ENCODE results near the gene IL15RA. TPM values are rescaled to one million over a fixed set of nuclear protein-coding genes. Genes with fewer than 3 reads are reported as not detected.

IL15RA gene
- total and polyA plus RNA-seq, 10 of the 15 experiments (the other 5 are each of a cell fraction or from before 2014, with no cell fraction given): 2.0 to 14.8 (median 12.1) TPM

- no peak for TF ChIP-seq BRCA1 (IDR thresholded peaks at IDR 0.05; ENCODE audit: low read depth, low read length)
- no peak for TF ChIP-seq NRF1 (conservative IDR thresholded peaks at IDR 0.05; ENCODE audit: low read depth, low read length)
Measured at GRCh38 chr10:5971886-5972285, 5.5 kb downstream of the IL15RA start (continued).

DNA sequence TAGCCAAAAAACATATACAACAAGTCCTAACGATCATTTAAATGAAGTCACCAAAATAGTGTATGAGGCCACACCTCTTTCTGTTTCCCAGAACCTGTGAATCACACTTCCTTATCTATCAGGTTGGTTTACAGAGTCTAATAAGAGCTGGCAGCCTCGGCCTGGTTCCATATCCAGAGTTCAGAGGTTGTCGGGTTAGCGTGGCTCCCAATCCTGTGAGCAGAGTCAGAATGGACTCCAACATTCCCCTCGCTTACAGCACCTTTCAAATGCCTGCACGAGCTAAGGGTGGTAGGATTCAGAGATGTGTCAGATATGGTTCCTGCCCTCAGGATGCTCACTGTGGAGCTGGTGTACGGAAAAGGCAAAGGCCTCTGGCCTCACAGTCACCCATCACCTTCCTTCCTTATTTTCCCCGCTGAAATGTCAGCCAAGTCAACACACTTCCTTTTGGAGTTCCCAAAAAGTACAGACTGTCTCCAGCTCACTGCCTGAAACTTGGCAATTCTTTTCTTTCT lies 6.0 kb downstream of the IL15RA start:
- Histone ChIP-seq H3K36me3 (ENCODE audit: control insufficient read depth in 2 of 2, insufficient read depth in 2 of 2, low read length in 1 of 2) (peaks cover 0 to 5% of the 10 kb centered on the region in 2 experiments; a peak in 2 of 4 replicates), H2AFZ (ENCODE audit: control insufficient read depth, low read depth, low read length) (peak overlapping the region; percentile 38)
- no peak for FAIRE-seq

More for the DNA sequence above, 6.0 kb downstream of the IL15RA start:
- BruUV-seq (replicated peaks): no TSS peak
- in situ Hi-C loops (cut with MboI): no loop called here
- Histone ChIP-seq H3K9me3 (replicated peaks; ENCODE audit: control insufficient read depth, insufficient read depth, low read length) (no peaks in the 10 kb centered on the region), H3K27ac (ENCODE audit: control insufficient read depth, insufficient read depth) (peak overlapping the region; percentile 74), H3K4me1 (ENCODE audit: control insufficient read depth, insufficient read depth, low read length) (peaks cover 23% of the 10 kb centered on the region), H3K4me3 (peak overlapping the region; percentile 50), H3K79me2 (ENCODE audit: control insufficient read depth, insufficient read depth, low read length) (peaks cover 62% of the 10 kb centered on the region), H4K20me1 (ENCODE audit: control insufficient read depth, insufficient read depth) (no peaks in the 10 kb centered on the region), H3K9ac (ENCODE audit: control insufficient read depth, insufficient read depth, low read length) (peak overlapping the region; percentile 44; the same call in 1 of the 2 replicates), H3K27me3 (replicated peaks in 1 of 2; ENCODE audit: control insufficient read depth in 2 of 2, insufficient read depth in 2 of 2, low read length in 1 of 2) (no peaks in the 10 kb centered on the region), H3K4me2 (ENCODE audit: control insufficient read depth, insufficient read depth) (peak overlapping the region; percentile 95)
- ATAC-seq (peak; percentile 27; the same call in 2 of the 3 replicates), DNase-seq (ENCODE audit: low read depth, low spot score) (no peak)
- ChIA-PET CTCF (interaction anchor here (1.5 to 2.9 kb wide), 2 partner anchors 42 to 115 kb away, joined by 6 to 7 read pairs; no protein-coding TSS in a partner anchor), RAD21 (ENCODE audit: unreplicated experiment) (interaction anchor here (0.7 to 1.3 kb wide), 5 partner anchors 43 to 80 kb away, joined by 3 to 7 read pairs (median 4); no protein-coding TSS in a partner anchor), POLR2A (interaction anchor here (0.5 to 2.0 kb wide), 8 partner anchors 54 to 607 kb away, joined by 3 to 8 read pairs (median 3); no protein-coding TSS in a partner anchor), SMC1A (ENCODE audit: uncharacterized antibody, unreplicated experiment) (interaction anchor here (0.7 to 1.6 kb wide), 10 partner anchors 11 to 154 kb away, joined by 3 to 6 read pairs (median 3); no protein-coding TSS in a partner anchor)
- 5% methylated on average over 8 of the region's 8 CpGs for WGBS (ENCODE audit: insufficient coverage, insufficient replicate concordance, low lambda C conversion rate, missing lambda C conversion rate)
- TF ChIP-seq IKZF1 (conservative IDR thresholded peaks at IDR 0.05) (peak; percentile 32; the same call in 1 of the 2 replicates), IKZF2 (IDR thresholded peaks at IDR 0.05) (0 out of 4 replicates have a peak, but pooled peaks have one; percentile 14 to 16), SPI1 (IDR thresholded peaks at IDR 0.05; ENCODE audit: borderline replicate concordance, insufficient read depth, low read depth, low read length) (peak; percentile 54), DPF2 (IDR thresholded peaks at IDR 0.05) (0 out of 2 replicates have a peak, but pooled peaks have one; percentile 21), FOS (IDR thresholded peaks at IDR 0.05; ENCODE audit: borderline replicate concordance, extremely low read depth, insufficient read length) (no peak), NR2C1 (IDR thresholded peaks at IDR 0.05) (0 out of 2 replicates have a peak, but pooled peaks have one; percentile 9), CHD4 (IDR thresholded peaks at IDR 0.05) (no peak), NR2F1 (conservative IDR thresholded peaks at IDR 0.05) (no peak)
- TF ChIP-seq, protein P1, sequence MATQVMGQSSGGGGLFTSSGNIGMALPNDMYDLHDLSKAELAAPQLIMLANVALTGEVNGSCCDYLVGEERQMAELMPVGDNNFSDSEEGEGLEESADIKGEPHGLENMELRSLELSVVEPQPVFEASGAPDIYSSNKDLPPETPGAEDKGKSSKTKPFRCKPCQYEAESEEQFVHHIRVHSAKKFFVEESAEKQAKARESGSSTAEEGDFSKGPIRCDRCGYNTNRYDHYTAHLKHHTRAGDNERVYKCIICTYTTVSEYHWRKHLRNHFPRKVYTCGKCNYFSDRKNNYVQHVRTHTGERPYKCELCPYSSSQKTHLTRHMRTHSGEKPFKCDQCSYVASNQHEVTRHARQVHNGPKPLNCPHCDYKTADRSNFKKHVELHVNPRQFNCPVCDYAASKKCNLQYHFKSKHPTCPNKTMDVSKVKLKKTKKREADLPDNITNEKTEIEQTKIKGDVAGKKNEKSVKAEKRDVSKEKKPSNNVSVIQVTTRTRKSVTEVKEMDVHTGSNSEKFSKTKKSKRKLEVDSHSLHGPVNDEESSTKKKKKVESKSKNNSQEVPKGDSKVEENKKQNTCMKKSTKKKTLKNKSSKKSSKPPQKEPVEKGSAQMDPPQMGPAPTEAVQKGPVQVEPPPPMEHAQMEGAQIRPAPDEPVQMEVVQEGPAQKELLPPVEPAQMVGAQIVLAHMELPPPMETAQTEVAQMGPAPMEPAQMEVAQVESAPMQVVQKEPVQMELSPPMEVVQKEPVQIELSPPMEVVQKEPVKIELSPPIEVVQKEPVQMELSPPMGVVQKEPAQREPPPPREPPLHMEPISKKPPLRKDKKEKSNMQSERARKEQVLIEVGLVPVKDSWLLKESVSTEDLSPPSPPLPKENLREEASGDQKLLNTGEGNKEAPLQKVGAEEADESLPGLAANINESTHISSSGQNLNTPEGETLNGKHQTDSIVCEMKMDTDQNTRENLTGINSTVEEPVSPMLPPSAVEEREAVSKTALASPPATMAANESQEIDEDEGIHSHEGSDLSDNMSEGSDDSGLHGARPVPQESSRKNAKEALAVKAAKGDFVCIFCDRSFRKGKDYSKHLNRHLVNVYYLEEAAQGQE (IDR thresholded peaks at IDR 0.05; ENCODE audit: low read depth, low read length): no peak
- TF ChIP-seq, protein P2, sequence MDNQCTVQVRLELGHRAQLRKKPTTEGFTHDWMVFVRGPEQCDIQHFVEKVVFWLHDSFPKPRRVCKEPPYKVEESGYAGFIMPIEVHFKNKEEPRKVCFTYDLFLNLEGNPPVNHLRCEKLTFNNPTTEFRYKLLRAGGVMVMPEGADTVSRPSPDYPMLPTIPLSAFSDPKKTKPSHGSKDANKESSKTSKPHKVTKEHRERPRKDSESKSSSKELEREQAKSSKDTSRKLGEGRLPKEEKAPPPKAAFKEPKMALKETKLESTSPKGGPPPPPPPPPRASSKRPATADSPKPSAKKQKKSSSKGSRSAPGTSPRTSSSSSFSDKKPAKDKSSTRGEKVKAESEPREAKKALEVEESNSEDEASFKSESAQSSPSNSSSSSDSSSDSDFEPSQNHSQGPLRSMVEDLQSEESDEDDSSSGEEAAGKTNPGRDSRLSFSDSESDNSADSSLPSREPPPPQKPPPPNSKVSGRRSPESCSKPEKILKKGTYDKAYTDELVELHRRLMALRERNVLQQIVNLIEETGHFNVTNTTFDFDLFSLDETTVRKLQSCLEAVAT (IDR thresholded peaks at IDR 0.05): 0 out of 2 replicates have a peak, but pooled peaks have one; percentile 15
- intact Hi-C loops (cut with micrococcal nuclease; ENCODE audit: unreplicated experiment): no loop called here

All from GM12878 (cell line).